HG02840 (cell line): ENCODE data around the gene DGKA.

Experiments used
- ATAC-seq: cut with Tn5 transposase; IDR thresholded peaks from one replicate; pipeline ENCODE4 v1.9.1; 2021; ENCODE audit warnings: mild to moderate bottlenecking, moderate library complexity, moderate number of reproducible peaks; ENCODE audit not compliant: unreplicated experiment, low FRiP score

DGKA gene

DNA sequence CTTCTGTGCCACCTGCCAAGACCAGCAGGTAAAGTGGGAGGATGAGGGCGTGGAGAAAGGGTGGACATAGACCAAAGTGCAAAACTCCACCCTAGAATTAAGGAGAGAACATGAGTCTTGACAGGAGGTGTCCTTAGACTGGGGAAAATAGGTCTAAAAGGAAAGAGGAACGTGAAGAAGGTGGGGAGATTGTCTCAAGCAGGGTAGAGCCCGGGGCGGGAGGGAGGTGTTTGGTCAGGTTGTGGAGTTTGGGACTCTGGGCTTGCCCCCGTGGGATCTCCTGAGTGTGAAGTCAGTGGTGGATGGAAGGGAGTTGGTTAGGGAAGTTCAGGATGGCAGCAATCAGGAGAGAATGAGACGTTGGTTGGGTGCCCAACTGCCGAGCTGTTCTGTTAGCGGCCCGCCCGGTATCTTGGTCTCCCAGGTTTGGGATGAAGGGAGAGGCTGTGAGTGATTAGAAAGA lies 386 bp downstream of the DGKA start:
- no peak for ATAC-seq

GRCh38 chr12:55931780-55932550 lies 1.0 kb downstream of the DGKA start:
- no peak for ATAC-seq

GRCh38 chr12:55932551-55932910 lies 1.6 kb downstream of the DGKA start:
- no peak for ATAC-seq

- ATAC-seq: no peak
Measured at GRCh38 chr12:55933169-55933798, 2.3 kb downstream of the DGKA start.

GRCh38 chr12:55933799-55934742 lies 3.1 kb downstream of the DGKA start:
- ATAC-seq: no peak

- no peak for ATAC-seq
Measured at GRCh38 chr12:55934773-55935172, 3.8 kb downstream of the DGKA start.

DNA sequence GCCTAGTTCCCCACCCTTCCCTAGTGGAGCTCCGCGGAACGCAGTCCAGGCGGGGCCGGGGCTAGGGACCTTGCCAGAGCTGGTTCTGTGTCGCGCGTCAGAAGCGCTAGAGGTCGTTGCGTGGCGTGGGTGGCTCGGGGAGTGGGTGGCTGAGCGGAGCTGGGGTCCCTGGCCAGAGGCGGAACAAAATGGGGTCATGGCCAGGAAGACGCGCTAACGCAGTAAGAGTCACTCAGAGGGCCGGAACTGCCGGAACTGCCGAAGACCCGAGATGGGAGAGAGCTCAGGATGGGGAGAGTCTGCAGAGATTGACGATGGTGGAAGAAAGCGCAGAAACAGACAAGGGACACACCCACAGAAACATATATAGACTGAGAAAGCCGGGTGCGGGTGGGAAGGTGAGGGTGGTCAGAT lies 4.8 kb downstream of the DGKA start:
- ATAC-seq: no peak

DNA sequence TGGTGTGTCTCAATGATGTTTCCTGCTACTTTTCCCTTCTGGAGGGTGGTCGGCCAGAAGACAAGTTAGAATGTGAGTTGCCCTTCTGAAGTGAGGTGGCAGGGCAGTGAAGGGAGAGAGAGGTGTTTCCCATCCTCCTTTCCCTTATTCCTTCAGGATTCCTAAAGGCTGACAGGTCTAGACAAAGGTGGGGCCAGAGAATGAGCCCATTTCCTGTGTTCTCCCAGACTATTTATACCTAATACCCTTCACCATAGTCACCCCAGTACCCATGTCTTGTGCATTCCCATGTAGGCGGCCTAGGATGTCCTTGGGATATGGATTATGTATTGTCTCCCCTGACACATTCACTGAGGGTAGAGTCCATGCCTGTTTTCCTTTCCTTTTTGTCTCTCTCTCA lies 7.0 kb downstream of the DGKA start:
- ATAC-seq: no peak

GRCh38 chr12:55938826-55939501 lies 8.0 kb downstream of the DGKA start:
- ATAC-seq: no peak

DNA sequence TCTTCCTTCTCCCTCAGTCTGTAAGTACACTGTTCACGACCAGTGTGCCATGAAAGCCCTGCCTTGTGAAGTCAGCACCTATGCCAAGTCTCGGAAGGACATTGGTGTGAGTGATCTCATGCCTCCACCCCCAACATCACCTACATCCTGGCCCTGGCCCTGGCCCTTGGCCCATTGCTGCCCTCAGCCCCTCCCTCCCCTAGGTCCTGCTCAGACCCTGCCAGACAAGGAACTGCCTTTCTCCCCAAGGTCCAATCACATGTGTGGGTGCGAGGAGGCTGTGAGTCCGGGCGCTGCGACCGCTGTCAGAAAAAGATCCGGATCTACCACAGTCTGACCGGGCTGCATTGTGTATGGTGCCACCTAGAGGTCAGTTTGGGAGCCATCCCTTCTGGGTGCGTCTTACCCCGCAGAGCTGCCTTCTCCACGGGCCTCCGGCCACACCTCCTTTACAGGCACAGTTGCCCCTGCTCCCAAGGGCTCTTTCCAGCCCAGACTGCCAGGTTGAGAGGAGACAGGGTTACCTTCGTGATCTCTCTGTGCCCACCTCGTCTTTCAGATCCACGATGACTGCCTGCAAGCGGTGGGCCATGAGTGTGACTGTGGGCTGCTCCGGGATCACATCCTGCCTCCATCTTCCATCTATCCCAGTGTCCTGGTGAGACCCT lies 9.2 kb downstream of the DGKA start:
- peak; percentile 84 for ATAC-seq

- no peak for ATAC-seq
Measured at GRCh38 chr12:55942055-55942454, 11.1 kb downstream of the DGKA start.

DNA sequence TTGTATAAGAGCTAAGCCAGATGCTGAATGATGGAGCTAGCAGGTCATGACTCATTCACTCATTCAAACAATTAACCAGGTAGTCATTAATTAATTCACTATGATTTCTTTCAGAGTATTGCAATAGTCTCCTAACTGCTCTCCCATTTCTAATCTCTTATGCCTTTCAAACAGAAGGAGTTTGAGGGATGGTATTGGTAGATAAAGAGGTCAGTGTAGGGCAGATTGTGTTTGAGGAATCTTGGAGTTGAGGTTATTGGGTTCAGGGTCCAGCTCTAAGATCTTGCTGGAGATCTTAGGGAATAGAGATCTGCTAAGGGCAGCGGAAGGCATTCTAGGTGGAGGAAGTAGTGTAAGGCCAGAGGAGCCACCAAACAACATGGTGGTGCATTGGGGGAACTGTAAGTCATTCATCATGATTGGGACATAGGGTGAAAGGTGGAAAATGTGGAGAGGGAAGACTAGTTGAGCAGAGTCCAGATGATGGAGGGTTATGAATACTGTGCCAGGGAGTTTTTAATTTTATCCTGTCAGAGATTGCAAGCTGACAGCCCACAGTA lies 11.7 kb downstream of the DGKA start:
- no peak for ATAC-seq

DNA sequence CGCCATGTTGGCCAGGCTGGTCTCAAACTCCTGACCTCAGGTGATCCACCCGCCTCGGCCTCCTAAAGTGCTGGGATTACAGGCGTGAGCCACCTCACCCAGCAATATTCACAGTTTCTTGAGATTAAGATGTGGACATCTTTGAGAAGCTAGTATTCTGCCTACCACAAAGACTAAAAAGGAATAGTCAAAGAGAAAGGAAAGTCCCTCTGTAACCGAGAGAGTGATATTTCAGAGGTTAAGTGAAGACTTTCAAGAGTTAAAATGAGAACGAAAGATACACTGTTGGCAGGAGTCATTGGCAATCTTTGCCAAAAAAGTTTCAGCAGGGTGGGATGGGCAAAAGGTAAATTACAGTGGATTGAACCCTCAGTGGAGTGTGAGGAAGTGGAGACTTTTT lies 15.6 kb downstream of the DGKA start:
- ATAC-seq: no peak

GRCh38 chr12:55955344-55955743 lies 24.4 kb downstream of the DGKA start:
- no peak for ATAC-seq

GRCh38 chr12:55955800-55956508 lies 25.0 kb downstream of the DGKA start:
- ATAC-seq: no peak

DNA sequence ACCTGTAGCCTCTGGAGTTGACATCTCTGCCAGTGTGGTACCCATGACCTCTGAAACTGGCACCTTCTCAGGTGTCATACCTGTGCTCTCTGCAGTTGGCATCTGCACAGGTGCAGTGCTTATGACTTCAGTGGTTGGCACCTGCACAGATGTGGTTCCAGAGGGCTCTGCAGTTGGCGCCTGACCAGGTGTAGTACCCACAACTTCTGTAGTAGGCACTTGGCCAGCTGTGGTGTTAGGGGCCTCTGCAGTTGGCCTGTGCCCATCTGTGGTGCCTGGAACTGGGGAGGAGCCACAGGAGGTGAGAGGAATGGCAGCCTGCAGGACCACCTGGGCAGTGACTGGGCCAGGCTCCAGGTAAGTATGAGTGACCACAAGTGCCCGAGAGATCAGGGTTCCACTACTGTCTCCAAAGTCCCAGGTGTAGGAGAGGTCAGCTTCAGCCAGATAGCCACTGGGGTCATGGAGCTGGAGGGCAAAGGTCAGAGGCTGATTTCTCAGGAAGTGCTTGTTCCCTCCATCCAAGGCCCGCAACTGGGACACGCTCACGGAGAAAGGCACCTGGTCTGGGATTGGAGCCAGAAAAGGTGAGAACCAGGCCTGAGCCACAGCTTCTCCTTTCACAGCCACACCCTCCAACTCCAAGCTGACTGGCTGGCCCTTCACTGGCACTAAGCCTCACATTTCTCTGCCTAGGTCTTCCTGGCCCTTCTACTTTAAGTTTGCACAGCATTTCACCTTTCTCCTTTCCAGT lies 26.3 kb downstream of the DGKA start:
- ATAC-seq: no peak

- no peak for ATAC-seq
Measured at GRCh38 chr12:55963760-55964159, 32.8 kb downstream of the DGKA start.

DNA sequence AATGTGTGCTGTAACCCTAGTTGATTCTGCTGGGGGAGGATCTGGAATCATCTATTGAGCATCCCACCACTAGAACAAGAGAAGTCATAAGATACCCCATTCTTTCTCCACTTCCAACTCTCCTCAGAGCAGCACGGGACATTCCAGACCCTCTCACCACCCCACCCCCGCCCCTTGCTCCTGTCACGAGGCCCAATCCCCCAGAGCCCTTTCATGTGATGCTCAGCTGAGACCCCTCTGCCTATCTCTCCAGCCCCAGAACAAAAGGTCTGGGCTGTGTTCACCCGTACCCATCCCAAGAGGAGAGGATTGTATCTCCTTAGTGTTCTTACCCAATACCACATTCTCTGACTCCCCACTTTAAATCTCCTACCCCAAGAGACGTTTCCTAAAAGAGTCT lies 34.3 kb downstream of the DGKA start:
- ATAC-seq: no peak
